ENCODE data around the gene GABARAP. TPM values are rescaled to one million over a fixed set of nuclear protein-coding genes. Genes with fewer than 3 reads are reported as not detected.

The GABARAP gene
- polyA plus RNA-seq, 1 donor from 2014 or later, result 384 TPM

DNA sequence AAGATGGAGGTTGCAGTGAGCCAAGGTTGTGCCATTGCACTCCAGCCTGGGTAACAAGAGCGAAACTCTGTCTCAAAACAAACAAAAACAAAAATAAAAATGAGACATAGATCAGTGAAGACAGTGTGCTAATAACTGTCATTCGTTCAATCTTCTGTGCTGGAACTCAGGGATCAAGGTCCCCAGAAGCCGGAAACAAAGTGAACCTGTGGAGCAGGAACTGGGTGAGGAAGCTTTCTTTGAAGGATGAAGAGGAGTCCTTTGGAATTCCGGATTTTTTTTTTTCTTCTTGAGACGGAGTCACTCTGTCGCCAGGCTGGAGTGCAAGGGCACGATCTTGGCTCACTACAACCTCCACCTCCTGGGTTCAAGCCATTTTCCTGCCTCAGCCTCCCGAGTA is 37.2 kb upstream of the GABARAP start:
- Histone ChIP-seq H2AFZ (ENCODE audit: low read depth, low read length) (no peak overlapping the region), H4K20me1 (ENCODE audit: insufficient read depth) (no peaks in the 10 kb centered on the region), H3K9me2 (ENCODE audit: insufficient read depth, low read length) (no peaks in the 10 kb centered on the region), H3K9me3 (ENCODE audit: low read length) (no peaks in the 10 kb centered on the region), H3K4me3 (ENCODE audit: low read length) (no peak overlapping the region), H3K27ac (ENCODE audit: low read length) (no peak overlapping the region), H3K27me3 (ENCODE audit: insufficient read depth, low read depth, low read length) (peaks cover 31% of the 10 kb centered on the region), H3K36me3 (ENCODE audit: insufficient read depth, low read length) (no peaks in the 10 kb centered on the region), H3K79me2 (replicated peaks; ENCODE audit: insufficient read depth, low read length) (no peaks in the 10 kb centered on the region), H3K9ac (ENCODE audit: low read length) (no peak overlapping the region), H3F3A (ENCODE audit: insufficient read depth, low read length, poor library complexity, severe bottlenecking) (no peaks in the 10 kb centered on the region), H3K4me2 (ENCODE audit: low read length) (no peak overlapping the region)
- TF ChIP-seq RAD21 (conservative IDR thresholded peaks at IDR 0.05) (no peak), SMC3 (conservative IDR thresholded peaks at IDR 0.05; ENCODE audit: poor library complexity) (no peak), REST (IDR thresholded peaks at IDR 0.05; ENCODE audit: borderline replicate concordance) (no peak), POLR2AphosphoS5 (IDR thresholded peaks at IDR 0.05) (no peak), MXI1 (conservative IDR thresholded peaks at IDR 0.05; ENCODE audit: poor library complexity, severe bottlenecking) (no peak), TAF1 (IDR thresholded peaks at IDR 0.05; ENCODE audit: low read depth) (no peak)

DNA sequence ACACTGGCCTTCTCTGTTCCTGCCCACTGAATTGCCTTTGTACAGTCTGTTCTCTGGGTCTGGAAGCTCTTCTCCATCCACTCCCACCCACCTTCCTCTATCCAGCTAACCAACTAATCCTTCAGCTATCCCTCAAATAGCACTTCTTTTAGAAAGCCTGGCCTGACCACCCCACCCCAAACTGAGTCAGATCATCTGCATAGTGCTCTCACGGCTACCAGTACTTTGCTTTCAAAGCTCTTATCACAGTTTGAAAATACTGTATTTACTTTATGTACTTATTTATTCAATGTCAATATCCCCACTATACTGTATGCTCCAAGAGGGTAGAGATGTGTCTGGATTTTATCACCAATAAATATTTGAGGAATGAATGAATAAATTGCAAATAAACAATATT is 24.5 kb upstream of the GABARAP start:
- H3K4me2 ChIP-seq (ENCODE audit: low read length), result no peak overlapping the region
- H3K4me3 ChIP-seq (ENCODE audit: low read length), result no peak overlapping the region
- peaks cover 31% of the 10 kb centered on the region for H3K27me3 ChIP-seq (ENCODE audit: insufficient read depth, low read depth, low read length)
- H3K27ac ChIP-seq (ENCODE audit: low read length), result no peak overlapping the region
- H4K20me1 ChIP-seq (ENCODE audit: insufficient read depth), result no peaks in the 10 kb centered on the region
- no peaks in the 10 kb centered on the region for H3K36me3 ChIP-seq (ENCODE audit: insufficient read depth, low read length)
- no peaks in the 10 kb centered on the region for H3F3A ChIP-seq (ENCODE audit: insufficient read depth, low read length, poor library complexity, severe bottlenecking)
- H3K9me2 ChIP-seq (ENCODE audit: insufficient read depth, low read length), result no peaks in the 10 kb centered on the region
- TF ChIP-seq EP300 (conservative IDR thresholded peaks at IDR 0.05; ENCODE audit: poor library complexity, severe bottlenecking) (no peak), REST (IDR thresholded peaks at IDR 0.05; ENCODE audit: borderline replicate concordance) (no peak), EZH2 (IDR thresholded peaks at IDR 0.05; ENCODE audit: borderline replicate concordance, insufficient read depth, low read length, poor library complexity, severe bottlenecking) (no peak), RAD21 (conservative IDR thresholded peaks at IDR 0.05) (no peak), TAF1 (IDR thresholded peaks at IDR 0.05; ENCODE audit: low read depth) (no peak), MXI1 (conservative IDR thresholded peaks at IDR 0.05; ENCODE audit: poor library complexity, severe bottlenecking) (no peak), POLR2AphosphoS5 (IDR thresholded peaks at IDR 0.05) (no peak), SMC3 (conservative IDR thresholded peaks at IDR 0.05; ENCODE audit: poor library complexity) (no peak)
- TF ChIP-seq, protein P1, sequence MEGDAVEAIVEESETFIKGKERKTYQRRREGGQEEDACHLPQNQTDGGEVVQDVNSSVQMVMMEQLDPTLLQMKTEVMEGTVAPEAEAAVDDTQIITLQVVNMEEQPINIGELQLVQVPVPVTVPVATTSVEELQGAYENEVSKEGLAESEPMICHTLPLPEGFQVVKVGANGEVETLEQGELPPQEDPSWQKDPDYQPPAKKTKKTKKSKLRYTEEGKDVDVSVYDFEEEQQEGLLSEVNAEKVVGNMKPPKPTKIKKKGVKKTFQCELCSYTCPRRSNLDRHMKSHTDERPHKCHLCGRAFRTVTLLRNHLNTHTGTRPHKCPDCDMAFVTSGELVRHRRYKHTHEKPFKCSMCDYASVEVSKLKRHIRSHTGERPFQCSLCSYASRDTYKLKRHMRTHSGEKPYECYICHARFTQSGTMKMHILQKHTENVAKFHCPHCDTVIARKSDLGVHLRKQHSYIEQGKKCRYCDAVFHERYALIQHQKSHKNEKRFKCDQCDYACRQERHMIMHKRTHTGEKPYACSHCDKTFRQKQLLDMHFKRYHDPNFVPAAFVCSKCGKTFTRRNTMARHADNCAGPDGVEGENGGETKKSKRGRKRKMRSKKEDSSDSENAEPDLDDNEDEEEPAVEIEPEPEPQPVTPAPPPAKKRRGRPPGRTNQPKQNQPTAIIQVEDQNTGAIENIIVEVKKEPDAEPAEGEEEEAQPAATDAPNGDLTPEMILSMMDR (IDR thresholded peaks at IDR 0.05; ENCODE audit: poor library complexity, severe bottlenecking), result no peak
- H3K9me3 ChIP-seq (ENCODE audit: low read length), result no peaks in the 10 kb centered on the region
- H3K9ac ChIP-seq (ENCODE audit: low read length), result no peak overlapping the region
- H3K79me2 ChIP-seq (replicated peaks; ENCODE audit: insufficient read depth, low read length), result no peaks in the 10 kb centered on the region
- no peak overlapping the region for H2AFZ ChIP-seq (ENCODE audit: low read depth, low read length)
